GM23338 (cell line): ENCODE measurements around the gene PDZD7. TPM values are rescaled to one million over a fixed set of nuclear protein-coding genes. Genes with fewer than 3 reads are reported as not detected.

Experiments used
- ATAC-seq: fragments of 200-7000 bp; cut with Tn5 transposase; 3 replicates; pipeline ENCODE4 v1.9.1; 2020
- DNase-seq: peaks from one replicate; pipeline ENCODE4 v3.0.0-alpha.2; 2015; ENCODE audit warnings: low spot score
- H2AFZ ChIP-seq: fragments of 200-600 bp; sonication (generic); 2 replicates; pipeline ENCODE4 v1.8.0; 2016; ENCODE audit warnings: antibody characterized with exemption, mild to moderate bottlenecking, moderate library complexity
- H3F3A ChIP-seq: fragments of 200-600 bp; sonication (generic); replicated peaks from 2 replicates; pipeline ENCODE4 v1.8.0; 2017; ENCODE audit warnings: antibody characterized with exemption, mixed run types, low read depth
- H3K27ac ChIP-seq: fragments of 200-600 bp; sonication (generic); 2 replicates; pipeline ENCODE4 v1.6.1; 2016; ENCODE audit warnings: low read depth
- H3K27me3 ChIP-seq: fragments of 200-600 bp; sonication (generic); 2 replicates; pipeline ENCODE4 v1.8.0; 2016; ENCODE audit warnings: mild to moderate bottlenecking, mixed run types, moderate library complexity; ENCODE audit not compliant: insufficient read depth
- H3K36me3 ChIP-seq: fragments of 200-600 bp; sonication (generic); 2 replicates; pipeline ENCODE4 v1.8.0; 2016; ENCODE audit warnings: mild to moderate bottlenecking; ENCODE audit not compliant: insufficient read depth
- H3K4me1 ChIP-seq: fragments of 200-600 bp; sonication (generic); 2 replicates; pipeline ENCODE4 v1.8.0; 2016; ENCODE audit warnings: mild to moderate bottlenecking, moderate library complexity; ENCODE audit not compliant: insufficient read depth
- H3K4me2 ChIP-seq: fragments of 200-600 bp; sonication (generic); 2 replicates; pipeline ENCODE4 v1.7.1; 2017; ENCODE audit warnings: mixed run types
- H3K4me3 ChIP-seq: fragments of 200-600 bp; sonication (generic); 2 replicates; pipeline ENCODE4 v1.6.1; 2016; ENCODE audit warnings: mixed run types
- H3K79me2 ChIP-seq: fragments of 200-600 bp; sonication (generic); replicated peaks from 2 replicates; pipeline ENCODE4 v1.8.0; 2017; ENCODE audit warnings: mild to moderate bottlenecking; ENCODE audit not compliant: insufficient read depth
- H3K9me2 ChIP-seq: fragments of 200-600 bp; sonication (generic); 2 replicates; pipeline ENCODE4 v1.8.0; 2017; ENCODE audit not compliant: insufficient read depth
- H4K20me1 ChIP-seq: fragments of 200-600 bp; sonication (generic); replicated peaks from 2 replicates; pipeline ENCODE4 v1.8.0; 2017; ENCODE audit warnings: mild to moderate bottlenecking; ENCODE audit not compliant: insufficient read depth
- H3K27ac Mint-ChIP-seq: 2 replicates; pipeline ENCODE4 v1.8.0; 2020; ENCODE audit warnings: inconsistent platforms, mild to moderate bottlenecking, moderate library complexity, mixed read lengths
- H3K27me3 Mint-ChIP-seq: 3 replicates; pipeline ENCODE4 v1.8.0; 2022; ENCODE audit warnings: low read depth, mild to moderate bottlenecking, moderate library complexity, mixed read lengths, inconsistent platforms; ENCODE audit not compliant: insufficient read depth, poor library complexity
- H3K36me3 Mint-ChIP-seq: 3 replicates; pipeline ENCODE4 v1.8.0; 2021; ENCODE audit warnings: low read depth, mild to moderate bottlenecking, inconsistent platforms, moderate library complexity, mixed read lengths
- H3K4me1 Mint-ChIP-seq: 3 replicates; pipeline ENCODE4 v1.8.0; 2020; ENCODE audit warnings: mild to moderate bottlenecking, inconsistent platforms, mixed read lengths
- H3K4me3 Mint-ChIP-seq: 3 replicates; pipeline ENCODE4 v1.8.0; 2021; ENCODE audit warnings: moderate library complexity, mild to moderate bottlenecking, inconsistent platforms, mixed read lengths
- H3K9me3 Mint-ChIP-seq: 3 replicates; pipeline ENCODE4 v1.8.0; 2020; ENCODE audit warnings: moderate library complexity, mild to moderate bottlenecking, inconsistent platforms, mixed read lengths
- CREB1 ChIP-seq: fragments of 250-450 bp; sonication (Bioruptor Pico); IDR thresholded peaks from 2 replicates; pipeline ENCODE4 v1.5.0; 2020; ENCODE audit warnings: low read depth, mild to moderate bottlenecking, moderate library complexity
- EZH2 ChIP-seq: fragments of 200-600 bp; sonication (generic); IDR thresholded peaks from one replicate; pipeline ENCODE4 v1.8.0; 2017; ENCODE audit warnings: antibody characterized with exemption, mild to moderate bottlenecking, low read depth; ENCODE audit not compliant: unreplicated experiment
- EZH2phosphoT487 ChIP-seq: fragments of 200-600 bp; sonication (generic); IDR thresholded peaks from one replicate; pipeline ENCODE4 v1.8.1; 2018; ENCODE audit warnings: antibody characterized with exemption; ENCODE audit not compliant: unreplicated experiment
- JUNB ChIP-seq: IDR thresholded peaks from one replicate; pipeline ENCODE4 v1.6.1; 2016; ENCODE audit warnings: antibody characterized with exemption; ENCODE audit not compliant: unreplicated experiment
- NANOG ChIP-seq: IDR thresholded peaks from 2 replicates; pipeline ENCODE4 v1.6.1; 2016; ENCODE audit warnings: antibody characterized with exemption, borderline replicate concordance
- POLR2AphosphoS5 ChIP-seq: IDR thresholded peaks from 2 replicates; pipeline ENCODE4 v1.6.1; 2016; ENCODE audit warnings: antibody characterized with exemption, low read depth
- ZNF114 ChIP-seq: fragments of 250-450 bp; sonication (Bioruptor Pico); IDR thresholded peaks from 2 replicates; pipeline ENCODE4 v1.5.0; 2020; ENCODE audit warnings: mild to moderate bottlenecking, moderate library complexity
- ZNF462 ChIP-seq: fragments of 250-450 bp; sonication (Bioruptor Pico); IDR thresholded peaks from 2 replicates; pipeline ENCODE4 v1.5.0; 2020; ENCODE audit warnings: mild to moderate bottlenecking, moderate library complexity
- polyA plus RNA-seq: library from polyadenylated mRNA; unstranded; fragments of >200 nt; fragmentation: Nextera tagmentation; extraction: Ambion mirVana; gene quantifications from 2 replicates; pipeline ENCODE4 v1.2.1, GENCODE V29; 2016
- total RNA-seq: library from RNA; depleted of rRNA; stranded (reverse); fragments of >200 nt; shearing (Covaris generic); gene quantifications from 2 replicates; pipeline ENCODE4 v1.2.3, GENCODE V29; 2014
- TF ChIP-seq, protein P1 (sequence below): IDR thresholded peaks from one replicate; pipeline ENCODE4 v1.6.1; 2018; ENCODE audit warnings: antibody characterized with exemption; ENCODE audit not compliant: unreplicated experiment
- TF ChIP-seq, protein P2 (sequence below): IDR thresholded peaks from 2 replicates; pipeline ENCODE4 v1.6.1; 2016; ENCODE audit warnings: antibody characterized with exemption

PDZD7 gene
- total and polyA plus RNA-seq, 2 experiments from 2014 or later = 1.7 to 2.3 TPM

DNA sequence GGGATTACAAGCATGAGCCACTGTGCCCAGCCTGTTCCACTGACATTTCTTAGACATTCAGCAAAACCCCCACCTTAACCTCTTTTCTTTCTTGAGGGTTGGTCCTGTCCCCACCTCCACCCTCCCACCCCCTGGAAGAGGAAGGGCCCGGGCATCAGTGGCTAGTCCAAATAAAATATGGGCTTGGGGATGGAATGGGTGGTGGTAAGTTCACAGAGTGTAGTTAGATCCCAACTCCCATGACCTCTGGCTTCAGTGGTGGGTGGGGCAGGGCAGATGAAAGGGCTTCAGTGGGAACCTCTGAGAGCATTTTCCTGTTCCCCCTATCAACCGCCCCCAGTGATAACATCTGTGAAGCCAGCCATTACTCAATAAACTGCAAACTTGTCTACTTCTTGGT, 9.9 kb upstream of the PDZD7 start (continued):
- TF ChIP-seq ZNF114 (no peak), CREB1 (no peak), JUNB (no peak)
- TF ChIP-seq, protein P1, sequence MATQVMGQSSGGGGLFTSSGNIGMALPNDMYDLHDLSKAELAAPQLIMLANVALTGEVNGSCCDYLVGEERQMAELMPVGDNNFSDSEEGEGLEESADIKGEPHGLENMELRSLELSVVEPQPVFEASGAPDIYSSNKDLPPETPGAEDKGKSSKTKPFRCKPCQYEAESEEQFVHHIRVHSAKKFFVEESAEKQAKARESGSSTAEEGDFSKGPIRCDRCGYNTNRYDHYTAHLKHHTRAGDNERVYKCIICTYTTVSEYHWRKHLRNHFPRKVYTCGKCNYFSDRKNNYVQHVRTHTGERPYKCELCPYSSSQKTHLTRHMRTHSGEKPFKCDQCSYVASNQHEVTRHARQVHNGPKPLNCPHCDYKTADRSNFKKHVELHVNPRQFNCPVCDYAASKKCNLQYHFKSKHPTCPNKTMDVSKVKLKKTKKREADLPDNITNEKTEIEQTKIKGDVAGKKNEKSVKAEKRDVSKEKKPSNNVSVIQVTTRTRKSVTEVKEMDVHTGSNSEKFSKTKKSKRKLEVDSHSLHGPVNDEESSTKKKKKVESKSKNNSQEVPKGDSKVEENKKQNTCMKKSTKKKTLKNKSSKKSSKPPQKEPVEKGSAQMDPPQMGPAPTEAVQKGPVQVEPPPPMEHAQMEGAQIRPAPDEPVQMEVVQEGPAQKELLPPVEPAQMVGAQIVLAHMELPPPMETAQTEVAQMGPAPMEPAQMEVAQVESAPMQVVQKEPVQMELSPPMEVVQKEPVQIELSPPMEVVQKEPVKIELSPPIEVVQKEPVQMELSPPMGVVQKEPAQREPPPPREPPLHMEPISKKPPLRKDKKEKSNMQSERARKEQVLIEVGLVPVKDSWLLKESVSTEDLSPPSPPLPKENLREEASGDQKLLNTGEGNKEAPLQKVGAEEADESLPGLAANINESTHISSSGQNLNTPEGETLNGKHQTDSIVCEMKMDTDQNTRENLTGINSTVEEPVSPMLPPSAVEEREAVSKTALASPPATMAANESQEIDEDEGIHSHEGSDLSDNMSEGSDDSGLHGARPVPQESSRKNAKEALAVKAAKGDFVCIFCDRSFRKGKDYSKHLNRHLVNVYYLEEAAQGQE = no peak

DNA sequence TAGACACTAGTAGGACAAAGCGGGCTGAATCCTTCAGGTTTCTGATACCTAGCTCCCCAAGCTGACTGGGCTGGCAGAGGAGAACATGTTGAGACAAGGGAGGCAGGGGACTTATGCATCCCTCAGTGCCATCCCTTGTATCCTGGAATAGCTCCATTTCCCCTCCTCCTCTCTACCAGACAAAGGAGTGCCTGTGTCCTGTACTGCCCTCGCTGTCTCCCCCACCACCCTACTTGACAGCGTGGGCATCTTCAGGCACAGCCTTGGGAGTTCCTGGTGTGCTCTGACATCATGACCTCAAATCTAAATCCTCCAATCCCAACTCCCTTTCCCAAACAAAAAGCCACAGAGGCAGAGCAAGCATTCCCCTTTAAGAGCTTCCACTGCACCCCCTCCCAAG, 9.1 kb upstream of the PDZD7 start:
- no peak overlapping the region for H3K4me3 Mint-ChIP-seq
- no peak for ATAC-seq
- TF ChIP-seq EZH2phosphoT487 = no peak
- TF ChIP-seq, protein P2, sequence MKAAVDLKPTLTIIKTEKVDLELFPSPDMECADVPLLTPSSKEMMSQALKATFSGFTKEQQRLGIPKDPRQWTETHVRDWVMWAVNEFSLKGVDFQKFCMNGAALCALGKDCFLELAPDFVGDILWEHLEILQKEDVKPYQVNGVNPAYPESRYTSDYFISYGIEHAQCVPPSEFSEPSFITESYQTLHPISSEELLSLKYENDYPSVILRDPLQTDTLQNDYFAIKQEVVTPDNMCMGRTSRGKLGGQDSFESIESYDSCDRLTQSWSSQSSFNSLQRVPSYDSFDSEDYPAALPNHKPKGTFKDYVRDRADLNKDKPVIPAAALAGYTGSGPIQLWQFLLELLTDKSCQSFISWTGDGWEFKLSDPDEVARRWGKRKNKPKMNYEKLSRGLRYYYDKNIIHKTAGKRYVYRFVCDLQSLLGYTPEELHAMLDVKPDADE = no peak
- TF ChIP-seq ZNF462 = no peak
- TF ChIP-seq, protein P1 = no peak
- no peak for TF ChIP-seq POLR2AphosphoS5
- no peak for TF ChIP-seq NANOG
- no peak for TF ChIP-seq CREB1
- TF ChIP-seq ZNF114 = no peak
- TF ChIP-seq EZH2 = no peak

More for the DNA sequence above, 9.1 kb upstream of the PDZD7 start:
- no peak overlapping the region for H3K27ac Mint-ChIP-seq
- Histone ChIP-seq H3K9me2 (no peaks in the 10 kb centered on the region), H3K4me2 (no peak overlapping the region), H3K36me3 (no peaks in the 10 kb centered on the region), H3K79me2 (no peaks in the 10 kb centered on the region), H3K27ac (no peak overlapping the region), H2AFZ (no peak overlapping the region), H3K4me3 (no peak overlapping the region), H4K20me1 (0 out of 2 replicates have a peak, but pooled peaks cover 6% of the 10 kb centered on the region), H3F3A (0 out of 2 replicates have a peak, but pooled peaks cover 6% of the 10 kb centered on the region), H3K27me3 (peaks cover 44% of the 10 kb centered on the region), H3K4me1 (peaks cover 11% of the 10 kb centered on the region)
- H3K4me1 Mint-ChIP-seq = peaks cover 18% of the 10 kb centered on the region
- H3K27me3 Mint-ChIP-seq = peaks cover 44% of the 10 kb centered on the region
- no peaks in the 10 kb centered on the region for H3K36me3 Mint-ChIP-seq
- no peak for DNase-seq
- H3K9me3 Mint-ChIP-seq = no peaks in the 10 kb centered on the region
